ENCODE results near the gene REC8. TPM values are rescaled to one million over a fixed set of nuclear protein-coding genes. Genes with fewer than 3 reads are reported as not detected.

REC8 gene
- total RNA-seq, 1 experiment from 2014 or later: 6.1 TPM

DNA sequence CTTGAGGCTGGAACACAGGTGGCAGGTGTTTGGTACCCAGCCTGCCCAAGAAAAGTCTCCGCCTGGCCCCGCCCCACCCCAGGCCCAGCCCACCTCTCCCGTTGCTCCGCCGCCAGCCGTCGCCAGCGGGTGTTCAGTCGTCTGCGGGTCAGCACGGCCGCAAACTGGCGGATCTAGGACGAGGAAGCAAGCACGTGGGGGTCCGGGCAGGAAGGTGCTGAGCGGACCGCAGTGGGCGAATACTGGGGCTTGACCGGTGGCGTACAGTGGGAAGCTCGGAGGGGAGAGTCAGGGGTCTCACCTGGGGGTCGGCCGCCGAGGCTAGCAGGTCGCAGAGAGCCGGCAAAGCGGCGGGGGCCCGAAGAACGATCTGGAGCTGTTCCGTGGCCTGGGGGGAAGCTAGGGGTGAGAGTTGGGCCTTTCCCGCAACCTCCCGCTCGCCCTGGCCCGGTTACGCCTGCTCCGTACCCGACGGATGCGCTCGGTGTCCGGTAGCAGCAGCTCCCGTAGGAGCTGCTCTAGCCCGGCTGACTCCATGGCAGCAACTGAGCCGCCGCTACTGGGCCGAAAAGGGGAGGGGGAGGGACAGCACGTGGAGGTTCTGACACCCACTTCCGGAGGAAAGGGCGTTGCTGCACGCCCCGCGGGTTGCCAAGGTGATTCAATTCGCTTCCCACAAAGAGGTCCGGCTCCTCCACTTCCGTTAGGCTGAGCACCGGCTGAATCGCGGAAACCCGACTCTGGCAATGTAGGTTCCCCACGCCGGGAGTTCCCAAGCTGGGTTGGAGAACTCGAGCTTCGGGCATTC lies 16.6 kb downstream of the REC8 start, which contains the start of gene IPO4:
IPO4 (minus strand) TSS at position 566 of the 808 bp plus-strand sequence; CDS start at position 537, 29 bp downstream.
- Mint-ChIP-seq H3K27me3 (ENCODE audit: insufficient read depth, unreplicated experiment) (no peaks in the 10 kb centered on the region), H3K4me3 (ENCODE audit: unreplicated experiment) (peak within 1 kb of the TSS; percentile 81), H3K4me1 (ENCODE audit: insufficient read depth, unreplicated experiment) (peaks cover 12% of the 10 kb centered on the region), H3K27ac (ENCODE audit: low read depth, unreplicated experiment) (peak within 1 kb of the TSS; percentile 84), H3K9me3 (ENCODE audit: unreplicated experiment) (no peaks in the 10 kb centered on the region), H3K36me3 (ENCODE audit: insufficient read depth, unreplicated experiment) (peaks cover 60% of the 10 kb centered on the region)
- TF ChIP-seq, protein P1, sequence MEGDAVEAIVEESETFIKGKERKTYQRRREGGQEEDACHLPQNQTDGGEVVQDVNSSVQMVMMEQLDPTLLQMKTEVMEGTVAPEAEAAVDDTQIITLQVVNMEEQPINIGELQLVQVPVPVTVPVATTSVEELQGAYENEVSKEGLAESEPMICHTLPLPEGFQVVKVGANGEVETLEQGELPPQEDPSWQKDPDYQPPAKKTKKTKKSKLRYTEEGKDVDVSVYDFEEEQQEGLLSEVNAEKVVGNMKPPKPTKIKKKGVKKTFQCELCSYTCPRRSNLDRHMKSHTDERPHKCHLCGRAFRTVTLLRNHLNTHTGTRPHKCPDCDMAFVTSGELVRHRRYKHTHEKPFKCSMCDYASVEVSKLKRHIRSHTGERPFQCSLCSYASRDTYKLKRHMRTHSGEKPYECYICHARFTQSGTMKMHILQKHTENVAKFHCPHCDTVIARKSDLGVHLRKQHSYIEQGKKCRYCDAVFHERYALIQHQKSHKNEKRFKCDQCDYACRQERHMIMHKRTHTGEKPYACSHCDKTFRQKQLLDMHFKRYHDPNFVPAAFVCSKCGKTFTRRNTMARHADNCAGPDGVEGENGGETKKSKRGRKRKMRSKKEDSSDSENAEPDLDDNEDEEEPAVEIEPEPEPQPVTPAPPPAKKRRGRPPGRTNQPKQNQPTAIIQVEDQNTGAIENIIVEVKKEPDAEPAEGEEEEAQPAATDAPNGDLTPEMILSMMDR (IDR thresholded peaks at IDR 0.05; ENCODE audit: unreplicated experiment): no peak
- POLR2A ChIA-PET: interaction anchor here (0.6 to 4.0 kb wide), 22 partner anchors 9 to 867 kb away, joined by 3 to 27 read pairs (median 4); partner anchors contain the start of genes CHMP4A, CIDEB, DCAF11 and EMC9
- CTCF ChIA-PET: interaction anchor here (0.6 to 7.0 kb wide), 8 partner anchors 9 to 122 kb away, joined by 3 to 51 read pairs (median 3); partner anchors contain the start of genes IRF9, LTB4R2 and REC8
- peak; percentile 97 for DNase-seq (ENCODE audit: unreplicated experiment)
- TSS peak; percentile 56 for BruUV-seq (replicated peaks)
- intact Hi-C loops (cut with micrococcal nuclease): loop anchor here (2.0 kb wide), 1 partner anchor 24 kb away; the partner anchor contains the start of gene CHMP4A

DNA sequence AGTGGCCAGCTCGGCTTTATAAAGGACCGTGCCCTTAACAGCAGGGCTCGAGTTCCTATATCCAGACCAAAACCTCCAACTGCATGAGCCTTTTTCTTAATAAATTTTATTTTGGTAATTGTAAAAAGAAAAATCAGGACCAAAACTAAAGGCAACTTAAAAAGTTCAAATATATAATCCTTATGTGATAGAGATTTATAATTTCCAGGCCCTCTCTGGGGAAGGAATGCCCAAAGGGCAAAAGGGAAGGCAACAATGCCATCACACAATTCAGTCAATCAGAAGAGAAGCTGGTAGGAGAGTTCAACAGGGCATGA lies 17.1 kb downstream of the REC8 start:
- intact Hi-C loops (cut with micrococcal nuclease): loop anchor here (2.0 kb wide), 1 partner anchor 24 kb away; the partner anchor contains the start of gene CHMP4A
- DNase-seq (ENCODE audit: unreplicated experiment): no peak
- Mint-ChIP-seq H3K4me3 (ENCODE audit: unreplicated experiment) (peak overlapping the region; percentile 81), H3K9me3 (ENCODE audit: unreplicated experiment) (no peaks in the 10 kb centered on the region), H3K36me3 (ENCODE audit: insufficient read depth, unreplicated experiment) (peaks cover 61% of the 10 kb centered on the region), H3K27ac (ENCODE audit: low read depth, unreplicated experiment) (peak overlapping the region; percentile 84), H3K27me3 (ENCODE audit: insufficient read depth, unreplicated experiment) (no peaks in the 10 kb centered on the region), H3K4me1 (ENCODE audit: insufficient read depth, unreplicated experiment) (peaks cover 15% of the 10 kb centered on the region)
- TF ChIP-seq, protein P1 (IDR thresholded peaks at IDR 0.05; ENCODE audit: unreplicated experiment): no peak
- ChIA-PET CTCF (interaction anchor here (0.6 to 7.0 kb wide), 7 partner anchors 10 to 121 kb away, joined by 3 to 51 read pairs (median 3); partner anchors contain the start of genes IRF9, LTB4R2 and REC8), POLR2A (interaction anchor here (0.6 to 4.0 kb wide), 22 partner anchors 9 to 868 kb away, joined by 3 to 27 read pairs (median 4); partner anchors contain the start of genes CHMP4A, CIDEB, DCAF11 and EMC9)
- no TSS peak for BruUV-seq (replicated peaks)

DNA sequence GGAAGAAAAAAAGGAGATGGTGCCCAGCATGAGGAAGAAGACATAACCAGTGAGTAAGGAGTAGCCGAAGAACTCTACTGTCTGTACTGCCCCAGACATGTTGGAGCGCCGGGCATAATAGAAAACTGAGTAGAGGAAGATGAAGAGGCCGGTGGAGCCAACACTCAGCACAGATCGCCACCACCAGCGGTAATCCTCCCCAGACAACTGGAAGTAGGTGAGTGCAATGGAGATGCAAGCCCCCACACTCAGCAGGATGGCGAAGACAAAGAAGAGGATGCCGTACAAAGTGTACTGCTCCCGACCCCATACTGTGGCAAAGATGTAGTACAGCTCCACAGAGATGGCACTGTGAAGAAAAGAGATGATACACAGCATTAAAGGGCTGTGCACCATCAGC lies 17.6 kb downstream of the REC8 start:
- H3K4me3 Mint-ChIP-seq (ENCODE audit: unreplicated experiment): no peak overlapping the region

More for the DNA sequence above, 17.6 kb downstream of the REC8 start:
- Mint-ChIP-seq H3K36me3 (ENCODE audit: insufficient read depth, unreplicated experiment) (peaks cover 63% of the 10 kb centered on the region), H3K9me3 (ENCODE audit: unreplicated experiment) (no peaks in the 10 kb centered on the region), H3K27me3 (ENCODE audit: insufficient read depth, unreplicated experiment) (no peaks in the 10 kb centered on the region), H3K4me1 (ENCODE audit: insufficient read depth, unreplicated experiment) (peaks cover 18% of the 10 kb centered on the region), H3K27ac (ENCODE audit: low read depth, unreplicated experiment) (no peak overlapping the region)
- DNase-seq (ENCODE audit: unreplicated experiment): no peak
- intact Hi-C loops (cut with micrococcal nuclease): loop anchor here (2.0 kb wide), 1 partner anchor 23 kb away; the partner anchor contains the start of gene CHMP4A
- ChIA-PET POLR2A (interaction anchor here (0.5 to 4.0 kb wide), 23 partner anchors 10 to 855 kb away, joined by 3 to 27 read pairs (median 4); partner anchors contain the start of genes CHMP4A, DCAF11, EMC9 and GMPR2), CTCF (interaction anchor here (0.7 to 7.0 kb wide), 4 partner anchors 10 to 120 kb away, joined by 3 to 51 read pairs (median 4); partner anchors contain the start of gene IRF9)
- no TSS peak for BruUV-seq (replicated peaks)
- TF ChIP-seq, protein P1 (IDR thresholded peaks at IDR 0.05; ENCODE audit: unreplicated experiment): no peak
